SU-DHL-6 (cell line): ENCODE data around the gene OR52A1.

Source experiments
- H2AFZ ChIP-seq: fragments of 200-600 bp; sonication (generic); 2 replicates; pipeline ENCODE4 v1.6.1; 2014; ENCODE audit warnings: low read depth, mild to moderate bottlenecking, moderate library complexity, mixed read lengths, antibody characterized with exemption, low read length; ENCODE audit not compliant: severe bottlenecking
- H3F3A ChIP-seq: fragments of 200-600 bp; shearing (Covaris generic); 2 replicates; pipeline ENCODE4 v1.6.0; 2016; ENCODE audit warnings: antibody characterized with exemption, mild to moderate bottlenecking; ENCODE audit not compliant: insufficient read depth
- H3K27ac ChIP-seq: fragments of 200-600 bp; sonication (generic); 2 replicates; pipeline ENCODE4 v1.5.1; 2016; ENCODE audit warnings: low read depth, mild to moderate bottlenecking, low read length, moderate library complexity, mixed read lengths
- H3K27me3 ChIP-seq: fragments of 200-600 bp; sonication (generic), shearing (Covaris generic); 2 replicates; pipeline ENCODE4 v1.6.0; 2014; ENCODE audit warnings: mild to moderate bottlenecking, low read length
- H3K36me3 ChIP-seq: fragments of 200-600 bp; sonication (generic); 2 replicates; pipeline ENCODE4 v1.6.1; 2014; ENCODE audit warnings: mild to moderate bottlenecking, low read length, mixed read lengths
- H3K4me2 ChIP-seq: fragments of 300-600, 200-600 bp; shearing (Covaris generic), sonication (generic); 2 replicates; pipeline ENCODE4 v1.6.0; 2014; ENCODE audit warnings: low read length, low read depth, mild to moderate bottlenecking; ENCODE audit not compliant: poor library complexity, severe bottlenecking
- H3K4me3 ChIP-seq: fragments of 200-600 bp; sonication (generic); 2 replicates; pipeline ENCODE4 v1.5.1; 2014; ENCODE audit warnings: antibody characterized with exemption, low read length, mild to moderate bottlenecking, mixed read lengths; ENCODE audit not compliant: insufficient read depth, poor library complexity, severe bottlenecking
- H3K79me2 ChIP-seq: fragments of 200-600 bp; sonication (generic); 2 replicates; pipeline ENCODE4 v1.6.1; 2014; ENCODE audit warnings: mild to moderate bottlenecking, low read length, moderate library complexity; ENCODE audit not compliant: insufficient read depth
- H3K9ac ChIP-seq: fragments of 200-600 bp; sonication (generic); 2 replicates; pipeline ENCODE4 v1.7.0; 2014; ENCODE audit warnings: mild to moderate bottlenecking, low read length
- H3K9me2 ChIP-seq: fragments of 200-600 bp; sonication (generic); replicated peaks from 2 replicates; pipeline ENCODE4 v1.6.1; 2014; ENCODE audit warnings: low read length; ENCODE audit not compliant: insufficient read depth
- H3K9me3 ChIP-seq: fragments of 200-600 bp; sonication (generic); 2 replicates; pipeline ENCODE4 v1.6.1; 2014; ENCODE audit warnings: low read length, mixed read lengths; ENCODE audit not compliant: insufficient read depth
- H4K20me1 ChIP-seq: fragments of 200-600 bp; sonication (generic); 2 replicates; pipeline ENCODE4 v1.6.1; 2014; ENCODE audit warnings: low read depth, mild to moderate bottlenecking, antibody characterized with exemption, low read length, moderate library complexity, mixed read lengths
- CTCF ChIP-seq: fragments of 200-600 bp; sonication (generic); IDR thresholded peaks from one replicate; pipeline ENCODE4 v1.5.1; 2017; ENCODE audit warnings: antibody characterized with exemption, mild to moderate bottlenecking, low read length, moderate library complexity; ENCODE audit not compliant: insufficient read depth, poor library complexity, severe bottlenecking
- EZH2phosphoT487 ChIP-seq: fragments of 200-600 bp; sonication (generic), shearing (Covaris generic); conservative IDR thresholded peaks from 2 replicates; pipeline ENCODE4 v1.6.1; 2018; ENCODE audit warnings: mild to moderate bottlenecking, antibody characterized with exemption, low read length, moderate library complexity, mixed read lengths

OR52A1 gene

GRCh38 chr11:5154657-5155056 is at the start of gene OR52A1:
Gene OR52A1 (minus strand): TSS chr11:5154757. CDS start chr11:5152369, 2,388 bp downstream.
- H3K4me2 ChIP-seq, result no peak within 1 kb of the TSS
- H2AFZ ChIP-seq, result no peak within 1 kb of the TSS
- no peaks in the 10 kb centered on the region for H3K27me3 ChIP-seq

GRCh38 chr11:5203366-5203765 is 48.8 kb upstream of the OR52A1 start:
- Histone ChIP-seq H3K36me3 (no peaks in the 10 kb centered on the region), H3K9me2 (no peaks in the 10 kb centered on the region), H3K9me3 (no peaks in the 10 kb centered on the region), H3K27me3 (no peaks in the 10 kb centered on the region), H3K9ac (no peak overlapping the region), H3K27ac (no peak overlapping the region), H2AFZ (no peak overlapping the region), H3K4me3 (no peak overlapping the region), H4K20me1 (no peaks in the 10 kb centered on the region), H3F3A (no peaks in the 10 kb centered on the region), H3K79me2 (no peaks in the 10 kb centered on the region), H3K4me2 (no peak overlapping the region)
- TF ChIP-seq CTCF (no peak), EZH2phosphoT487 (no peak)

More at GRCh38 chr11:5154657-5155056, at the start of gene OR52A1:
- no peaks in the 10 kb centered on the region for H3K9me3 ChIP-seq
- no peaks in the 10 kb centered on the region for H4K20me1 ChIP-seq
- no peaks in the 10 kb centered on the region for H3K36me3 ChIP-seq
- TF ChIP-seq EZH2phosphoT487, result no peak
- TF ChIP-seq CTCF, result no peak
- no peaks in the 10 kb centered on the region for H3F3A ChIP-seq
- no peaks in the 10 kb centered on the region for H3K79me2 ChIP-seq
- no peak within 1 kb of the TSS for H3K9ac ChIP-seq
- no peak within 1 kb of the TSS for H3K27ac ChIP-seq
- H3K4me3 ChIP-seq, result no peak within 1 kb of the TSS
- no peaks in the 10 kb centered on the region for H3K9me2 ChIP-seq

DNA sequence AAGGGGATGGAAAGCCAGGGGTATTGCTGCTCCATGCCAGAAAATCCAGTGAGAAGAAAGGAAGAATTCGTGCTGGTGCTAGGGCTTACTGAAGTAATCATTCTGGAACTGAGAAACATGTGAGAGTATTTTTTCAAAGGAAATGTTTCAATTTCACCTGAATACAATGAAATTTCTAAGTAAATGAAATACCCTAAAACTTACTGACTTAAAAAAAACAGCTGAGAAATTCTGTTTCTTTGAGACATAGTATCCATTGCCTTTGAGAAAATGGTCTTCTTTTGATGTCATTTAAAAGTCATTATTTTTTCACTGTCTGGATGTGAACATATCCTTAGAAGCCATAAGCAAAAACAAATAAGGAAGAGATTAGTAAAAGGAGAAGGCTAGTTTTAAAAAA is 46.0 kb upstream of the OR52A1 start, which contains the start of gene OR51V1:
OR51V1 (minus strand) TSS at position 101 of the 400 bp plus-strand sequence; CDS start at position 101, 0 bp downstream.
- H3K36me3 ChIP-seq, result no peaks in the 10 kb centered on the region

More for the DNA sequence above, 46.0 kb upstream of the OR52A1 start, which contains the start of gene OR51V1:
- no peaks in the 10 kb centered on the region for H3K27me3 ChIP-seq
- no peak within 1 kb of the TSS for H3K4me3 ChIP-seq
- TF ChIP-seq CTCF (no peak), EZH2phosphoT487 (no peak)
- H3K9me3 ChIP-seq, result no peaks in the 10 kb centered on the region
- H3K9me2 ChIP-seq, result no peaks in the 10 kb centered on the region
- H3K4me2 ChIP-seq, result no peak within 1 kb of the TSS
- H3K79me2 ChIP-seq, result no peaks in the 10 kb centered on the region
- no peak within 1 kb of the TSS for H3K9ac ChIP-seq
- H3F3A ChIP-seq, result no peaks in the 10 kb centered on the region
- H3K27ac ChIP-seq, result no peak within 1 kb of the TSS
- H4K20me1 ChIP-seq, result no peaks in the 10 kb centered on the region
- H2AFZ ChIP-seq, result no peak within 1 kb of the TSS
